Esophagus squamous epithelium (tissue), 5 donors: ENCODE data around the gene PLCB4. TPM values are rescaled to one million over a fixed set of nuclear protein-coding genes. Genes with fewer than 3 reads are reported as not detected.

ENCODE experiments used
- DNase-seq: peaks from one replicate; lab custom pipeline; 2025; lab: John Stamatoyannopoulos, UW
- H3K27ac ChIP-seq, 4 donors: fragments of 200-600 bp; sonication (generic); one replicate each; pipeline ENCODE4 v1.5.1; 2016 to 2019; ENCODE audit warnings: mild to moderate bottlenecking in 1 of 4
- H3K27me3 ChIP-seq, 4 donors: fragments of 200-600 bp; sonication (generic); 1 replicate in 3 of 4; 2 replicates in 1 of 4; pipeline versions ENCODE4 v1.5.1 to v1.6.0; 2017 to 2021; ENCODE audit warnings: antibody characterized with exemption in 1 of 4
- H3K36me3 ChIP-seq, 3 donors: fragments of 200-600 bp; sonication (generic); one replicate each; pipeline ENCODE4 v1.5.1; 2016 to 2019
- H3K4me1 ChIP-seq, 3 donors: fragments of 200-600 bp; sonication (generic); one replicate each; pipeline ENCODE4 v1.5.1; 2017 to 2019
- H3K4me3 ChIP-seq, 4 donors: fragments of 200-600 bp; sonication (generic); 1 replicate in 3 of 4; 2 replicates in 1 of 4; pipeline ENCODE4 v1.5.1; 2016 to 2019; ENCODE audit warnings: mild to moderate bottlenecking in 2 of 4, moderate library complexity in 1 of 4
- H3K9me3 ChIP-seq, 3 donors: fragments of 200-600 bp; sonication (generic); one replicate each; pipeline ENCODE4 v1.5.1; 2016 to 2019
- CTCF ChIP-seq, 6 experiments: fragments of 450-650 bp in 4 of 6; fragments of 200-600 bp in 2 of 6; sonication (generic) in 2 of 6; IDR thresholded peaks; one replicate each; pipeline ENCODE4 v1.5.1; 2016 to 2019; ENCODE audit warnings: antibody characterized with exemption in 6 of 6, mild to moderate bottlenecking in 4 of 6, moderate library complexity in 4 of 6
- POLR2A ChIP-seq, 4 donors: fragments of 450-650 bp; IDR thresholded peaks; one replicate each; pipeline ENCODE4 v1.6.1; 2017; ENCODE audit warnings: antibody characterized with exemption in 4 of 4, mild to moderate bottlenecking in 4 of 4, moderate library complexity in 3 of 4
- WGBS, 2 donors: methylation state at CpG; one replicate each; pipeline ENCODE4 v1.1.5; 2018; 5-methylcytosine and 5-hydroxymethylcytosine counted together
- intact Hi-C: fragments of 100-400 bp; cut with DNase I; formaldehyde crosslinking; loops from one replicate; pipeline ENCODE4 v1.15.0; 2022
- total RNA-seq, 4 donors: library from RNA; depleted of rRNA; stranded (reverse); fragments of >200 nt; gene quantifications; one replicate each; pipeline ENCODE4 v1.1.0, GENCODE V29; 2016
- donor health status: DM: yes; HTN: yes; CAD: no.

PLCB4 gene
- total RNA-seq, 4 donors from 2014 or later: 1.1 to 13.7 (median 2.8) TPM

DNA sequence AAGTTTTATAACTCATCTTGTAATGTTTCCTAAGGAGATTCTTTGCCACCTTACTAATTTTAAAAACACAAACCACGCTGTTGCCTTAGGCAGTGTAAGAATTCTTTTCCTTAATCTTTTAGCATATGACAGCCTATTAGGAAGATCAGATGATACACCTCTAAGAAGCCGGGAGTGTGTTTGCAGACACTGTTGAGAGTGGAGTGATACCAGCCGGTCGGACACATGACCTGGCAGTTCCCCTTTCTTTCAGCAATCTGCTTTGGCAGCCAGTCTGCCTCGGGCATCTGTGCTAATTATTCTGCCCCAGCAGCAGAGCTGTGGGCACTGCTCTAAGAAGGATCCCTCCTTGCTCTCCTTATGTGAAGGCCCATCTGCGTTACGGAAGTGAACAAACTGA, 50.9 kb downstream of the PLCB4 start:
- TF ChIP-seq CTCF (IDR thresholded peaks at IDR 0.05) (no peak), POLR2A (IDR thresholded peaks at IDR 0.05) (no peak)
- H3K4me1 ChIP-seq: peaks cover 0 to 5% (median 0%) of the 10 kb centered on the region in 3 donors
- 14 to 29% methylated on average over 6 to 7 of the region's 7 CpGs for WGBS, 2 donors
- H3K36me3 ChIP-seq: no peaks in the 10 kb centered on the region
- no peak overlapping the region for H3K4me3 ChIP-seq
- H3K27me3 ChIP-seq: no peaks in the 10 kb centered on the region
- DNase-seq: no peak
- H3K9me3 ChIP-seq: no peaks in the 10 kb centered on the region
- intact Hi-C loops: no loop called here
- H3K27ac ChIP-seq: no peak overlapping the region

DNA sequence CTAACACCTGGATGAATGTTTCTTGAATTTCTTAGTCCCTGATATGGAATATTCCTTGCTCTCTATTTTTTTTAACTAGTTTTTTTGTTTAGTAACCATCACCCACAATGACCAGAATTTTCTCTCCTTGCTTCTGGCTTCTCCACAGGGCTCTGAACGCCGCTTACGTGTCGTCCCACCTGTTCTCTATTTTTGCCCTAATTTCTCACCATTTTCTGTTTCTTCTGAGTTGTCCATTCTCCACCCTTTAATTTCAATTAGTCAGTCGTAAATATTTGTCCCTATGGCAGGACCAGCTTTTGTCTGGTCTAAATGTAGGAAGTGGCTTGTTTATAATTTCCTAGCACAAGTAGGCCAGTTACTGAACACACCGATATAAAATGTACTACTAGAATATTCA, 52.3 kb downstream of the PLCB4 start:
- H3K4me1 ChIP-seq: peaks cover 0 to 5% (median 0%) of the 10 kb centered on the region in 3 donors
- no peak for TF ChIP-seq POLR2A (IDR thresholded peaks at IDR 0.05)
- no peak for TF ChIP-seq CTCF (IDR thresholded peaks at IDR 0.05)
- 73 to 74% methylated on average over 6 of the region's 6 CpGs for WGBS, 2 donors
- H3K36me3 ChIP-seq: no peaks in the 10 kb centered on the region
- no peak overlapping the region for H3K4me3 ChIP-seq
- intact Hi-C loops: no loop called here
- no peaks in the 10 kb centered on the region for H3K9me3 ChIP-seq
- no peak for DNase-seq
- H3K27me3 ChIP-seq: no peaks in the 10 kb centered on the region
- no peak overlapping the region for H3K27ac ChIP-seq

DNA sequence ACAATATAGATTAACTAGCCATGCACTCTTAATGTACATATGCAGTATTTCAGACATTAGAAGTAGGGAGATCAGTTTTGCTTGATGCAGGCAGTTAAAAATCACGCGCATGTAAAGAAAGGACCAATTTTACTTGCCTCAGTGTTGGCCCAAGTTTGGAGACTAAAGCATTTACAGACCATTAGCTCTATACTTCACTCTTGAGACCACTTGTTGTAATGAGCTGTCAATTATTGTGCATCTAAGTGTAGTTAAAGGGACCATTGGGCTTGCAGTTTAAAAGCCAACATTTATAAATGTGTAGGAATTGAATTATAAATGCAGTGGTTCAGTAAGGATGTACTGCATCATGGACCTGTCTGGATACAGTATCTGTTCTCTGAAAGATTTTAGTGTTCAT, 53.7 kb downstream of the PLCB4 start:
- no peaks in the 10 kb centered on the region for H3K27me3 ChIP-seq
- no peak overlapping the region for H3K4me3 ChIP-seq
- H3K9me3 ChIP-seq: no peaks in the 10 kb centered on the region
- no peak for TF ChIP-seq CTCF (IDR thresholded peaks at IDR 0.05)
- no peak for TF ChIP-seq POLR2A (IDR thresholded peaks at IDR 0.05)
- H3K36me3 ChIP-seq: no peaks in the 10 kb centered on the region
- no peak overlapping the region for H3K27ac ChIP-seq
- WGBS, 2 donors: 82 to 97% methylated on average over 2 of the region's 2 CpGs
- intact Hi-C loops: no loop called here
- peaks cover 0 to 5% (median 0%) of the 10 kb centered on the region in 3 donors for H3K4me1 ChIP-seq
- no peak for DNase-seq

GRCh38 chr20:9126527-9126926, 57.6 kb downstream of the PLCB4 start:
- DNase-seq: no peak
- Histone ChIP-seq H3K36me3 (no peaks in the 10 kb centered on the region), H3K27me3 (no peaks in the 10 kb centered on the region), H3K4me1 (peaks cover 0 to 3% (median 0%) of the 10 kb centered on the region in 3 donors), H3K9me3 (peaks cover 0 to 4% (median 2%) of the 10 kb centered on the region in 3 donors), H3K27ac (no peak overlapping the region), H3K4me3 (no peak overlapping the region)
- intact Hi-C loops: no loop called here
- TF ChIP-seq CTCF (IDR thresholded peaks at IDR 0.05): no peak
- TF ChIP-seq POLR2A (IDR thresholded peaks at IDR 0.05): no peak

DNA sequence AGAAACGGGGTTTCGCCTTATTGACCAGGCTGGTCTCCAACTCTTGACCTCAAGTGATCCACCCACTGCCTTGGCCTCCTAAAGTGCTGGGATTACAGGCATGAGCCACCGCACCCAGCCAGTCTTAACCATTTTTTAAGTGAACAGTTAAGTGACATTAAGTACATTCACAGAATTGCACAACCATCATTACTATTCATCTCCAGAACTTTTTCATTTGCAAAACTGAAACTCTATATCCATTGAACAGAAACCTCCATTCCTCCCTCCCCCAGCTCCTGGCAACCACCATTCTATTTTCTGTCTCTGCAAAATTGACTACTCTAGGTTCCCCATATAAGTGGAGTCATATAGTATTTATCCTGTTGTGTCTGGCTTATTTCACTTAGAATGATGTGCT, 59.7 kb downstream of the PLCB4 start:
- TF ChIP-seq POLR2A (IDR thresholded peaks at IDR 0.05) (no peak), CTCF (IDR thresholded peaks at IDR 0.05) (no peak)
- Histone ChIP-seq H3K4me3 (no peak overlapping the region), H3K27me3 (no peaks in the 10 kb centered on the region), H3K27ac (no peak overlapping the region), H3K9me3 (peaks cover 0 to 7% (median 7%) of the 10 kb centered on the region in 3 donors), H3K36me3 (no peaks in the 10 kb centered on the region), H3K4me1 (peaks cover 0 to 3% (median 0%) of the 10 kb centered on the region in 3 donors)
- no peak for DNase-seq
- intact Hi-C loops: no loop called here
- 85 to 100% methylated on average over 1 to 3 of the region's 3 CpGs for WGBS, 2 donors
